Endothelial cell of umbilical vein (primary cell): ENCODE results near the gene OVOL1. TPM values are rescaled to one million over a fixed set of nuclear protein-coding genes. Genes with fewer than 3 reads are reported as not detected.

Source experiments
- BruUV-seq: library from RNA; stranded (reverse); fragments of 400-500 nt; replicated peaks from 2 replicates; lab custom pipeline; 2021; lab: Mats Ljungman, UMichigan
- CTCF ChIA-PET: fragments of 300-600, 350-600 bp; sonication (Branson Sonifier 250); formaldehyde crosslinking; loops from one replicate; lab custom pipeline; 2021; ENCODE audit warnings: antibody characterized with exemption, inconsistent platforms; lab: Charles Lee
- POLR2A ChIA-PET: fragments of 300-600, 350-600 bp; sonication (Branson Sonifier 250); formaldehyde crosslinking; loops from one replicate; lab custom pipeline; 2021; ENCODE audit warnings: antibody characterized with exemption, inconsistent platforms; lab: Charles Lee
- DNase-seq: peaks from one replicate; pipeline ENCODE4 v3.0.0-alpha.2; 2011; ENCODE audit warnings: low read depth, low spot score
- FAIRE-seq: peaks from 2 replicates; lab custom pipeline; 2011; peaks lifted over from hg19 to GRCh38; lab: Jason Lieb, UNC
- H2AFZ ChIP-seq: 2 replicates; pipeline ENCODE4 v1.6.0; 2012; ENCODE audit warnings: low read depth, low read length, control low read depth, inconsistent platforms
- H3K27ac ChIP-seq: 2 replicates; pipeline ENCODE4 v1.5.1; 2011; ENCODE audit warnings: low read depth, mild to moderate bottlenecking, control low read depth, low read length, moderate library complexity; ENCODE audit not compliant: insufficient read depth
- H3K27me3 ChIP-seq, 2 experiments: 2 replicates each; pipeline versions ENCODE4 v1.6.0 to v1.6.1; 2011; ENCODE audit warnings: low read length in 2 of 2, mixed read lengths in 1 of 2; ENCODE audit not compliant: control insufficient read depth in 2 of 2, insufficient read depth in 2 of 2
- H3K36me3 ChIP-seq, 2 experiments: 2 replicates in 1 of 2; 3 replicates in 1 of 2; pipeline ENCODE4 v1.5.1; 2011; ENCODE audit warnings: low read length in 2 of 2, mild to moderate bottlenecking in 1 of 2, moderate library complexity in 1 of 2; ENCODE audit not compliant: control insufficient read depth in 2 of 2, insufficient read depth in 2 of 2; ENCODE audit errors: extremely low read depth in 1 of 2
- H3K4me1 ChIP-seq: 3 replicates; pipeline ENCODE4 v1.5.1; 2011; ENCODE audit warnings: mild to moderate bottlenecking, low read length; ENCODE audit not compliant: control insufficient read depth, insufficient read depth; ENCODE audit errors: extremely low read depth
- H3K4me2 ChIP-seq: 2 replicates; pipeline ENCODE4 v1.6.1; 2011; ENCODE audit warnings: low read length, control low read depth, mixed read lengths; ENCODE audit not compliant: insufficient read depth
- H3K4me3 ChIP-seq, 3 experiments: fragments of 200-600 bp in 1 of 3; sonication (generic), shearing (Covaris generic) in 1 of 3; replicated peaks in 1 of 3; 2 replicates each; pipeline ENCODE4 v1.5.1; 2011 to 2016; ENCODE audit warnings: control low read depth in 3 of 3, low read length in 3 of 3, mild to moderate bottlenecking in 2 of 3, inconsistent platforms in 1 of 3, low read depth in 1 of 3, moderate library complexity in 1 of 3; ENCODE audit not compliant: insufficient read depth in 1 of 3
- H3K79me2 ChIP-seq: 2 replicates; pipeline ENCODE4 v1.6.0; 2012; ENCODE audit warnings: low read length, inconsistent platforms; ENCODE audit not compliant: control insufficient read depth, insufficient read depth
- H3K9ac ChIP-seq: replicated peaks from 2 replicates; pipeline ENCODE3; 2011; ENCODE audit warnings: low read length, control low read depth; ENCODE audit not compliant: insufficient read depth; ENCODE audit errors: extremely low read depth
- H3K9me1 ChIP-seq: replicated peaks from 3 replicates; pipeline ENCODE4 v1.6.0; 2011; ENCODE audit warnings: mild to moderate bottlenecking, low read length; ENCODE audit not compliant: control insufficient read depth, insufficient read depth; ENCODE audit errors: extremely low read depth
- H3K9me3 ChIP-seq: replicated peaks from 2 replicates; pipeline ENCODE4 v1.5.1; 2012; ENCODE audit warnings: low read length, inconsistent platforms; ENCODE audit not compliant: control insufficient read depth, insufficient read depth
- H4K20me1 ChIP-seq: replicated peaks from 2 replicates; pipeline ENCODE3; 2011; ENCODE audit warnings: mild to moderate bottlenecking, low read length; ENCODE audit not compliant: control insufficient read depth, insufficient read depth; ENCODE audit errors: extremely low read depth
- CTCF ChIP-seq, 2 donors: IDR thresholded peaks; 1 replicate in 1 of 2; 2 replicates in 1 of 2; pipeline ENCODE4 v1.5.1; 2011; ENCODE audit warnings: low read length in 2 of 2, mild to moderate bottlenecking in 2 of 2, moderate library complexity in 2 of 2, control low read depth in 1 of 2, inconsistent platforms in 1 of 2, low read depth in 1 of 2; ENCODE audit not compliant: insufficient read depth in 1 of 2; ENCODE audit errors: extremely low read depth in 1 of 2
- EZH2 ChIP-seq: IDR thresholded peaks from 2 replicates; pipeline ENCODE4 v1.6.1; 2012; ENCODE audit warnings: borderline replicate concordance, low read depth, mild to moderate bottlenecking, moderate library complexity, low read length, inconsistent platforms; ENCODE audit not compliant: severe bottlenecking
- FOS ChIP-seq: IDR thresholded peaks from 2 replicates; pipeline ENCODE4 v1.6.1; 2011; ENCODE audit warnings: mild to moderate bottlenecking, low read length, moderate library complexity, borderline replicate concordance; ENCODE audit not compliant: insufficient read depth
- GATA2 ChIP-seq: IDR thresholded peaks from 2 replicates; pipeline ENCODE4 v1.7.0; 2011; ENCODE audit warnings: low read depth, mild to moderate bottlenecking, moderate library complexity, mixed read lengths, low read length; ENCODE audit not compliant: insufficient read length, insufficient read depth
- JUN ChIP-seq: IDR thresholded peaks from 2 replicates; pipeline ENCODE4 v1.6.1; 2011; ENCODE audit warnings: borderline replicate concordance, low read depth; ENCODE audit not compliant: insufficient read length, insufficient read depth
- MAX ChIP-seq: IDR thresholded peaks from 2 replicates; pipeline ENCODE4 v1.6.1; 2011; ENCODE audit not compliant: insufficient read depth, insufficient read length
- MYC ChIP-seq: IDR thresholded peaks from one replicate; pipeline ENCODE4 v1.6.1; 2011; ENCODE audit warnings: mild to moderate bottlenecking, low read depth, low read length
- POLR2A ChIP-seq: IDR thresholded peaks from 2 replicates; pipeline ENCODE4 v1.6.1; 2012; ENCODE audit warnings: low read depth, mild to moderate bottlenecking, control low read depth, low read length
- POLR2AphosphoS5 ChIP-seq: IDR thresholded peaks from 2 replicates; pipeline ENCODE4 v1.6.1; 2012; ENCODE audit warnings: low read depth, mild to moderate bottlenecking, control low read depth, low read length, moderate library complexity; ENCODE audit not compliant: insufficient read depth
- dilution Hi-C: fragments of 300-500 bp; cut with MboI; formaldehyde crosslinking; loops from one replicate; pipeline ENCODE4 v1.15.0; 2019; ENCODE audit warnings: low sequenced_read_pairs; ENCODE audit not compliant: extremely low pct_ligation_motif_present
- intact Hi-C: fragments of 100-400 bp; cut with micrococcal nuclease; formaldehyde crosslinking; loops from one replicate; pipeline ENCODE4 v1.10.0; 2022
- polyA plus RNA-seq, 4 experiments: library from polyadenylated mRNA; depleted of rRNA in 3 of 4; stranded (reverse) in 3 of 4; unstranded in 1 of 4; fragments of >200 nt; gene quantifications; 2 replicates each; pipeline versions ENCODE4 v1.2.1 to v1.2.3, GENCODE V29; 2011 to 2012; ENCODE audit warnings: missing spikeins in 1 of 4
- total RNA-seq: library from RNA; stranded (reverse); gene quantifications from 2 replicates; pipeline ENCODE4 v1.2.3, GENCODE V29; 2021

Gene OVOL1
- total and polyA plus RNA-seq, 2 donors (not counting 3 experiments of a cell fraction or from before 2014, with no cell fraction given), result not detected

DNA sequence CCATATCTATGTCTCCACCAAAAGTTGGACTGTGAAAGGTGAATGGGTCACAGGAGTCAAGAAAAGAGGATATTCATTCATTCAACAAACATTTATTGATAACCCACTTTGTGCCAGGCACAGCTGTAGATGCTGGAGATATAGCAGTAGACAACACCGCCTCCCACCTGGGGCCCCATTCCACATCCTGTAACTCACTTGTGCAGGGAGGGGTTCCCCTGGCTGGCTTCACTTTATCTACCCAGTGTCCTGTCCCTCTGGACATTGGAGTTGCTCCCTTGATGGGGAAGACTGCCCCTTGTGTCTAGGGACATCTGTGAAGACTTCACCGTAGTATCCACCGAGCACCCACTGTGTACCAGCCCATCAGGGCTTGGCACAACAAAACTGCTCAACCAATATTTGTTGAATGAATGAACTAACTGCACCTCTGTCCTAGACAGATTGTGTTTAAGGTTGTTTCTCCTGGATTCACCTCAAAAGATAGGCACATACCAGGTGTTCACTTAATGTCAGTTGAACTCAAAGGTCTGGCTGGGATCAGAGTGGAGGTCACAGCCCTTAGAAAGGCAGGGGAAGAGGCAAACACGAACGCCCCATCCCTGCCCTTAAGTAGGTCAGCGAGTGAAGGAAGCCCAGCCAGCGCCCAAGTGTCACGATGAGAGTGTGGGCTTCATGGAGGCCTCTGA lies 1.4 kb upstream of the OVOL1 start:
- Histone ChIP-seq H2AFZ (no peak overlapping the region), H3K9me3 (no peaks in the 10 kb centered on the region), H3K36me3 (no peaks in the 10 kb centered on the region), H4K20me1 (no peaks in the 10 kb centered on the region), H3K9me1 (no peaks in the 10 kb centered on the region), H3K27me3 (peaks cover 41 to 42% of the 10 kb centered on the region in 2 experiments), H3K4me1 (no peaks in the 10 kb centered on the region), H3K27ac (no peak overlapping the region), H3K4me2 (no peak overlapping the region), H3K4me3 (no peak overlapping the region), H3K79me2 (no peaks in the 10 kb centered on the region), H3K9ac (no peak overlapping the region)
- ChIA-PET POLR2A (no interaction called here), CTCF (interaction anchor here (0.7 to 3.7 kb wide), 9 partner anchors 9 to 237 kb away, joined by 3 to 18 read pairs (median 5); no protein-coding TSS in a partner anchor)
- no peak for TF ChIP-seq FOS
- TF ChIP-seq JUN, result no peak
- no peak for TF ChIP-seq POLR2AphosphoS5
- no peak for TF ChIP-seq POLR2A
- no peak for TF ChIP-seq GATA2
- TF ChIP-seq MYC, result no peak
- no peak for TF ChIP-seq CTCF (IDR thresholded peaks at IDR 0.05; ENCODE audit: extremely low read depth in 1 of 2, insufficient read depth in 1 of 2, low read depth in 1 of 2, low read length in 2 of 2)
- TF ChIP-seq MAX, result no peak
- TF ChIP-seq EZH2, result no peak
- dilution Hi-C loops, result no loop called here
- intact Hi-C loops, result no loop called here
- DNase-seq (no peak), FAIRE-seq (no peak)
- no TSS peak for BruUV-seq
